Measurements from ENCODE around the gene RAP2A.

RAP2A gene

DNA sequence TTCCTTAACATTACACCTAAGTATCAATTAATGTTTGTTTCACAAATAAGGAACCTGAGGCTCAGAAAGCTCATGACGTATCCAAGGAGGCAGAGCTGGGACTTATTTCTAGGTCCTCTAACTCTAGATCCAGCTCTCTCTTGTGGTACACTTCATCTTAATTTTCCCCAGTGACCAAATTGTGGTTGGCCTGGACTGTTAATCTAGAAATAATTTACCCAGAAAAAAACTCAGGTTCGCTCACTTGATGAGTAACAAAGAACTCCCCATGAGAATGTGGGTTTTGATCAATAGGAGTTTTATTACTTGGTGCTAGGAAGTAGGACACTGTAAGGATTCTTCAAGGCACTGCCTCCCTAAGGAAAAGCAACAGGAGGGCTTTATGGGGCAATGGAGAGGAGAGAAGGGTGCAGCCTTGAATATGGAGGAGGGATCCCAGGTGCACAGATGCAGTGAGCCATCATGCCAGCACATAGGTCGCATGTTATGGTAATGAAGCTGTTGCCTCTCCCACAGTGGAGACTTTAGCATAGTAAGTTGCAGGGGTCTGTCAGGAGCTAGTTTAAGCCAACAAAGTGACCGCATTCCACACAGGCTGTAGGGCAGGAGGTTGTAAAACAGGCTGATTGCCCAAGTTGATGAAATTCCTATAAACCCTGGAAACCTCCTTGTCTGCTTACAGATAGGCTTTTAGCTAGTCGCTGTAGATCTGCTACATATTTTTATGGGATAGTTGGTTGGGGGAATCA, 14.7 kb downstream of the RAP2A start:
- no peak for DNase-seq (ENCODE audit: low spot score)

DNA sequence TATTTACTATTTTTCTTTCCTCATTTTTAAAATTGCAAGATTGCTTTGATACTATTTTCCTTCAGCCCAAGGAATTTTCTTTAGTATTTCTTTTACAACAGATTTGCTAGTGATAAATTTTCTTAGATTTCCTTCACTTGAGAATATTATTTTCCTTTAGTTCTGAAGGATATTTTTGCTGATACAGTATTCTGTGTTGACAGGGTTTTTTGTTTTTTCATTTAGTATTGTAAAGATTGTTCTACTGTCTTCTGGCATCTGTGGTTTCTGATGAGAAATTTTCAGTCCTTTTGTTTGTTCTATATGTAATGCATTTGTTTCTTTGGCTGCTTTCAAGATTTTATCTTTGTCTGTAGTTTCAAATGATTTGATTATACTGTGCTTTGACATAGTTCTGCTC, 20.7 kb downstream of the RAP2A start:
- no peak for DNase-seq (ENCODE audit: low spot score)

DNA sequence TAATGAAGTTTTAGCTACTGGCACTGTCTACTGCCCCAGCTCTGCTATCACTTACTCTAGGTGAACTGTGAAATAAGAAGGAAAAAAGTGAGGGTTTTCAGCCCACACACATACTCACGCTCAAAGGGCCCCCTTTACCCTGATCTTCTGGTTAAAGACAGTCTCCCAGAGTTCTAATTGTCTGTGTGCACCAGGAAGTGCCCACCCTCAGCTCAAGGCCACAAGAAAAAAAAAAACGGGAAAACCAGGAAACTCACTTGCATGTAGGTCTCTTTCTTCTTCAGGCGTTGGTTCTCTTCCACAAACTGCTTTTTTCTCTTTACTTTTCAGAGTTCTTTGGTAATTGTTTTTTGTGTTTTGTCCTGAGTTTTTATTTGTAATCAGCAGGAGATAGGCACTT, 22.1 kb downstream of the RAP2A start:
- no peak for DNase-seq (ENCODE audit: low spot score)

DNA sequence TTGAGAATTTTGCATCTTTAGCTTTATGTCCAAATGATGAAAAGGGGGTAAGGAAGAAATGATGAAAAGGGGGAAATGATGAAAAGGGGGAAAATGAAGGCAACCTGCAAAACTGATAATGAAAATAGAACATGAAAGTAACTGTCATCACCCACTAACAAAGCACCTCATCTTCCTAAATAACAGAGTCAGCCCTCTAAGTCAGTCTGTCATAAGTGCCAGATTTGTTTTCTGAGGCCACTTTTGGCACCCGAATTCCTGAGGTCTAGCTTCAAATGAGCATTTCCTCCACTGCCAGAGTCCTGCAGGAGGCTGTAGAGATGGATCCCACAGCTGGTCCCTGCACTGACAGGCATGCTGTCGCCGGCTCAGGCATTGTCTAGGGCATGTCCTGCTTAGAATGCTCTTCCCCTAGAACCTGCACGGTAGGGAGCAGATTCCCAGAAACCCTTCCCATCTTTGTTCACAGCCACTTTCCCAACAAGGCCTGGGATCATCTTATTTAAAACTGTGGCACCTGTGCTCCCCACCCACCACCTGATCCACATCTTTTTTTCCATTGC, 25.3 kb downstream of the RAP2A start:
- no peak for DNase-seq (ENCODE audit: low spot score)

DNA sequence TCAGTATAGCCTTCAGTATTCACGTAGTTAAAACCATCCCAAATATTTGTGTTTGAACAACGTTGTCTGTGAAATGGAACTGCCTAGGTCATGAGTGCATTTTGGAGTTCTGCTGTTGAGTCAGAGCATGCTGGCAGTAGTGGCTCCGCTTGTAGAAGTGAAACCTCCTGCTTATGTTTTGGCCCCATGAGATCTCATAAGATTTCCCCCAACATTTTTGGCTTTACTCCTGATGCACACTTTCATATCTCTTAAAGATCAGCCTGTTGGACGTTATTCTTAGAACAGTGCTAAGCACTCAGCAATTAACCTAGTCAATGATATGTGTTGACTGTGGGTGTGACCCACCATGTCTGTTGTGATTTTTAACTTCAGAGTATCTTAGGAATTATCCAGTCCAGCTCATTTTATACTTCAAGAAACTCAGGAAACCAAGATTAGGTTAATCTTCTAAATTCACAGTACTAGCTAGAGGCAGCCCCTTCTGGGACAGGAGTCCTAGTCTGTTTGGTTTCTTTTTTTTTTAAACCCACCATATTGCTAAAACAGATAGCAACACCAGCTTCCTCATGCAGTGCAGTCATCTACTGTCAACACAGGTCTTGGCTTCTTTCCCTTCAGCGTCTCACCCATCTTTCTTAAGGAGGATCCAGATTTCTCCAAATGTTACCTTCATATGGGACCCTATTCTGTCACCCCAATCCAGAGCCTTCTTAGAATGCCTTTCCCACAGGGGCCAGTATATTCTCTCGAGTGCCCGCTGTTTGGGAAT, 26.2 kb downstream of the RAP2A start:
- no peak for DNase-seq (ENCODE audit: low spot score)

DNA sequence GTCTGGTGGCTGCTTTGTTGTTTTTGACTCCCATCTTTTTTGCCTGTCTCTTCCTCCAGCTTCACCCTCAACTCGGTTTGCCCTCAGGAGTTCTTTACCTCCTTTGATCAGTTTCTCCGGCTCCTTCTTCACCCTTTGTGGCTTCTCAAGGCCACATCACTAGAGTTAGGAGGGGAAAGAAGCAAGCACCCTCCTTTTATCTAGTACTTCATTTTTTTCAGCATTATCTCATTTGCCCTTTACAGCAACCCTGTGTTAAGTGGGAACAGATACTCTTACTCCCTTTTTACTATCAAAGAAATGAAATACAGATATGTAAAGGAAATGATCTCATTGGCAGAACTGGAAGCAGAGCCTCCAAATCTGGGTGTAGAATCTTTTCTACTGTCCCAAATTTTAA, 26.9 kb downstream of the RAP2A start:
- no peak for DNase-seq (ENCODE audit: low spot score)

DNA sequence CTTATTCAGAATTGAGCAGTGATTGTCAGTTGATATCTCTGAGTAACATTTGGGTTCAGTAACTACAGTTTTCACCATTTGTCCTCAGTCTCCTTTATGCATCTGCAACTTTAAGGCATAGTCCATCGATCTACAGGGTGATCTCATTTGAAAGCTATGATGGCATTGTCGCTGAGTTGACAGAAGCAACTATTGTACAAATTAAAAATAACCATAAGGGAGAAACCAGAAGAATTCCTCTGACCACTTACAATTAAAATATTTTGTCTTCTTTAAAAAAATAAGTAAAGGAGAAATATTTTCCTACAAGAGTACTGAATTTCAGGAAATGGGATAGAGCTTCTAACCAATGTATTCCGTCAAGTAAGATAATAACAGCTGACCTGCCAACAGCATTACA, 30.6 kb downstream of the RAP2A start:
- no peak for DNase-seq (ENCODE audit: low spot score)

DNA sequence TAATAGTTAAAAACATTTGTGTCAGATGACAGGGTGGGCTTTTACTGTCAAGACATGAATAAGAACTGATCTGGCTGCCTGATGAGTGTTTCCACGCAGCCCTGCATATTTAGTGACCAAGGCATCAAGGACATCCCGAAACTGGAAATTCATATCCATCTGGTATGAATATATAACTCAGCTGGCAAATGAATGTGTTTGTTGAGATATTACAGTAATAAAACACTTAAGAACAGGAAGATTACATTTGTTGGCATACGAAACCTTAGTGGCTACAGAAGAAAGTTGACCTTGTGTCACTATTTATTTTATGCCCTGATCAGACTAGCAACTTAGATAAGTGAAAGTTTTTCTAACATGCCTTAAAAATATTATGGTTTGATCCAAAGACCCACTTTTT, 32.8 kb downstream of the RAP2A start:
- no peak for DNase-seq (ENCODE audit: low spot score)

DNA sequence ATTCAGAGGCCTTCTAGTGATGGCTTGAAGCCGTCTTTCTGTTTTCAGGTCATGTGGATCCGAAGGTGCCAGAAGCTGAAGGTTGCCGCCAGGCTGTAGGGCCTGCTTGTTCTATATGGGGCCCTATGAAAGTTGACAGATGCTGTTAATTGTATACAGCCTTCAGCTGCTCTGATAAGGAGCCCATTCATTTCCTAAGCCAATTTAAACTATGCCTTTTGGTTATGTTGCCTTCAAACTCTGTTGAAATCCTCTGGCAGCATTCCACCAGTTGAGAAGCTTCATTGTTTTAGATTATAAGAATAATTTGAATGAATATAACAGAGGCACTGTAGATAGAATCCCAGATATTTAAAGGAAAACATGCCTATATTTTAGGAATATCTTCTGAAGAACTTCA, 34.4 kb downstream of the RAP2A start:
- peak; percentile 86 for DNase-seq (ENCODE audit: low spot score)

DNA sequence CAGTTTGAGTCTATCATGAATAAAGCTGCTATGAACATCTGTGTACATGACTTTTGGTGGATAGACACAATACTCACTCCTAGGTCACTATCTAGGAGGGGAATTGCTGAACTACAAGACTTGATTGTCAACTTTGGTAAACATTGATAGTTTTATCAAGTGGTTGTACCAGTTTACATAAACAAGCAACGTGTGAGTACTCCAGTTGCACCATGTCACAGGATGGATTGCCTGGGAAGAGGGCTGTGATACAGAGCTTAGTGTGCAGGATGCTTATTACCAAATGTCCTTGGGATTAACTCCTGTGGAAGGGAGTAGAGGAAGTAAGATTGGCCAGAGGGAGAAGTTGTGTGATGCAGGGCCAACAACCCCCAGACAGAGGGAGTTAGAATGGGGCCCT, 37.7 kb downstream of the RAP2A start:
- no peak for DNase-seq (ENCODE audit: low spot score)

DNA sequence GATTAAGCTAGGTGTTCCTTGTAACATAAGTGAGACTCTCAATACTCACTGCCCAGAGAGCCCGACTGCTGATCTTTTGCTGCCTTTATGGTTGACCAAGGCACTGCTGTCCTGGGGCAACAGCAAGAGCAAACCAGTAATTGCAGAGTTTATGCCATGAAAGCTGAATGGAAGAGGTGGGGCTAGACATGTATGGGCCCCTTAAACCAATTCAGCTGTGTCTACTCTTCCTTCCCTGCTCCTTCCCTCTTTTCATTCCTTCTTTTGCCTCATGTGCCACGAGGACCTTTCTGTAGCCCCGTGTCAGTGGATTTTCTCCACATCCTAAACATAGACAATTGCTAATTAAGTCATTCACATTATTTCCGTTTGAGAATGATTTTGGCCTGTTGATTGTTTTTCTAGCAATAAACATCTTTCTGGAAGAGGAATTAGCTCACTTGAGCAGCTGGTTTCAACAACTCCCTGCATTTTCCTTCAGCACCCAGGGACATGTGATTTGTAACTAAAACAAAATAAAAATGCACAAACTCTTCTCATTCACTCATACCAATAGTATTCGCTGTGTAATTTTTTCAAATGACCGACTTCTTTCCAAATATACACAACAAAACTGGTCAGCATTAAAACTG, 40.5 kb downstream of the RAP2A start:
- no peak for DNase-seq (ENCODE audit: low spot score)

DNA sequence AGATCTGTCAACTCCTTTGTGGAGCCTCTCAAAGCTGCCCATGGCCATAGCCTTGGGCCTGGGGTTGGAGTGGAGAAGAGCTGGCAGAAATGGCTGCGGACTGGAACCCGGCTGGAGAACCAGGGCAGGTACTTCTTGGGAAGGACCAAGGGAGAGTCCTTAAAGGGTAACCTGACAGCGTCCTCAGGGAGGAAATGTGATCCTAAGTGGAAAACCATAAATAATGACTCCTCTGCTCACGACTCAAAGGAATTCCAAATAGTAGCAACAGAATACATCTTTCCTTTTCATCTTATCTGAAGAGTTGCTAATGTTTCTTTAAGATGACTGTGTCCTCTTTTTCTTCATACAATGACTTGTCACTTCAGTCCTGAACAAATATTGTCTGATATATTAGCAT, 41.0 kb downstream of the RAP2A start:
- DNase-seq (ENCODE audit: low spot score): no peak

DNA sequence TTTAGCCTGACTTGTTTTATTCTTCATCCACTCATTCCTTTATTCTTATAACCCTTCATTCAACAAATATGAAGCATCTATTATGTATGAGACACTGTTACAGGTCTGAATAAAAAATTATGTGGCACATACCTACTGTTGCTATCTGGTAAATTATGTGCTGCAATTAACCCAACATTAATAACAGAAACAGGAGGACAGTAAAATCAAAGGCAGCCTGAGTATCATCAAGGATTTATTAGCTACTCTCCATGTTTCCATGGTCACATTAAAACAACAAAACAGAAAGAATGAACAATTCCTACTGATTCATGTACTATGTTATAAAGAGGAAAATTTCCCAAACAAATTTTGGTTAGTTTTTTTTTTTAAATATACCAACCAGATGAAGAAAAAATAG, 43.9 kb downstream of the RAP2A start:
- DNase-seq (ENCODE audit: low spot score): no peak

DNA sequence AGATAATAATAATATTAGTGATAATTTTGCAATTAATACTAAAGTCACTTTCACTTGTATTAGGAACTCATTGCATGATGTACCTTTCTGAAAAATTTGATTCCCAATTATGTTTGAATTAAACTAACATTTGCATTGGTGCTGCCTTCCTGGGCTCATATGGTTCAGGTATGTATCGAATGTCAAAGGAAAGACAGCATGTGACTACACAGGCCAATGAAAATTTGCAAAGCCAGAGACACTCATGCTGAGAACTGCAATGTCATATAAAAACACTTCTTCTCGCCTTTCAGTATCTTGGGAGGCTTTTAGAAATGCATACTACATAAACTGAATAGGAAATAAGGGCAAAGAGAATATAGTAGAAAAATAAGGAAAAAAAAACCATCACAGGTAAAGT, 44.3 kb downstream of the RAP2A start:
- DNase-seq (ENCODE audit: low spot score): no peak

DNA sequence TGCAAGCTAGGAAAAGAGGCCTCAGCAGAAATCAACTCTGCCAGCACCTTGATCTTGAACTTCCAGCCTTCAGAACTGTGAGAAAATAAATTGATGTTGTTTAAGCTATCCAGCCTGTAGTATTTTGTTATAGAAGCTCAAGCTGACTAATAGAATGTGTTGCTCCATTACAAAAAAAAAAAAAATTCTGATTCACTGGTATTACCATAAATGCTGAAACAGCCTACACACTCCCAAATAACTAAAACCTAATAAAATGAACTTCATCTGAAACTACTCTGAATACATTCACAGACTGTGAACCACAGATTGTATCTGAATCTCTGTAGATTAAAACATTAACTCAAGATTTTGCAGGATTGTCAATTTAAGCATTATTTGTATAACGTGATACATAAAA, 49.5 kb downstream of the RAP2A start:
- DNase-seq (ENCODE audit: low spot score): no peak

DNA sequence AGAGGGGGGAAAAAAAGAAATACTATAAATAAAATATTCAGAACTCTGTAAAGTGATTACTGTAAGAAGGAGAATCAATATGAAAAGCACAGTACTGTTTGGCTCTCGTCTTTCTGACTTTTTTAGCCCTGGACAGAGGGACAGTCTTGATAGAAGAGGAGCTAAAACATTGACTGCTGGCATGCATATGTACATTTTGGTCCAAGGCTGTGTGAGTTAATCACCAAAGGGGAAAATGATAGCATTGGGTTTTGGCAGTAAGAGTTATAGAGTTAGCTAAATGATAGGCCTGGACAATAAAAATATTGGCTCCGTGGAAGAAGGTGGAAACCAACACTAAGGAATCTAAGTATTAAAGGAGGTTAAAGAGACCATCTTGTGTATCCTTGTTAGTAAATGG, 50.3 kb downstream of the RAP2A start:
- no peak for DNase-seq (ENCODE audit: low spot score)

DNA sequence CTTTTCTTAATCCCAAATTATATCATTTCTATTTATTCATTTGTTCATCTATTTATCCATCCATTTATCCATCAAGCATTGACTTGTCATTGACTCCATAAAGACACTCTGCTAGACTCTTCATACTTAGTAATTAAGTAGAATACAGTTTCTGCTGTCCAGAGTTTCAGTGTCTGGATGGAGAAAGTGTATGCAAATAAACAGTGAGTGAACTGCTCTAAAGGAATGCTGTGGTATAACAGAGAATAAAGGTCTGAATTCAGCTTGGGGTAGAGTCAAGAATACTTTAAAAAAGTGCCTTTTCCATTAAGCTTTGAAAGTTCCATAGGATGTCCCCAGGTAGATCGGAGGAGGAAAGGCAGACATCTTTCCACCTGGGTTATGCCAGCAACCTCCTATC, 51.4 kb downstream of the RAP2A start:
- DNase-seq (ENCODE audit: low spot score): no peak

DNA sequence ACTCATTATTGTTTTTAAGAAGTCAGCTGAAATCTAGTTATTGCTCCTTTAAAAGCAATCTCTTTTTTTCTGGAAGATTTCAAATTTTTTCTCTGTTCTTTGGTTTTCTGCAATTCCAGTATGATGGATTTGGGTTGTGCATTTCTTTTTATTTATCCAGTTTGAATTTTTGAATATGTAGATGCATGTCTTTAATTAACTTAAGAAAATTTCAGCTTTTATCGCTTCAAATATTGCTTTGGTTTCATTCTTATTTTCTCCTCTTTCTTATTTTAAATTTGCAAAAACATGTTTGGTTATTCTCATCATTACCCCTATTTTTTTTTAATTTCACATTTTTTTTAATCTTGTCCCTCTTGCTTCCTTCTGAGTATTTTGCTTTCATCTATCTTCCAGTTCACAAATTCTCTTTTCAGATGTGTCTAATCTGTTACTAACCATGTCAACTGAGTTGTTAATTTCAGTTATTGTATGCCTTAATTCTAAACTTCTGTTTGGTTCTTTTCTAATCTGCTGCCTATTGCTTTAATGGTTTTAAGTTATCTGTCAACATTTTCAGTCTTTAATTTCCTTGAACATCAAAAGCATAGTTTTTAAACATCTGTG, 56.8 kb downstream of the RAP2A start:
- DNase-seq (ENCODE audit: low spot score): no peak

DNA sequence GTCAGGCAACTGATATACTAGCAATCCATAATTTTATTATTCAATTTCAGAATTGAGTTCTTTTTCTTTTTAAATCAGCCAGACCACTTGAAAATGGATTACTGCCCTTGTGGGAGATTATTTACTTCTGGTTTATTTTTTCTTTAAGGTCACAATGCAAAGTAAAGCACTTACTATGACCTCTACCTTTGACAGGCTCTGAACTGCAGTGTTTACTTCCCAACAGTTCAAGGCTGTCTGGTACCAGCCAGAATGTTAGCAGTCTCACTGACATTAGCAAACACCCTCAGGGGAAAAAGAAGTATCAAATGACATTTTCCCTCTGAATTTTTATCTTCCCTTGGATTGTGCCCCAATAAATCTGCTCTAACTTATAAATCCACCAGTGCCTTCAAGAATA, 57.5 kb downstream of the RAP2A start:
- DNase-seq (ENCODE audit: low spot score): no peak

DNA sequence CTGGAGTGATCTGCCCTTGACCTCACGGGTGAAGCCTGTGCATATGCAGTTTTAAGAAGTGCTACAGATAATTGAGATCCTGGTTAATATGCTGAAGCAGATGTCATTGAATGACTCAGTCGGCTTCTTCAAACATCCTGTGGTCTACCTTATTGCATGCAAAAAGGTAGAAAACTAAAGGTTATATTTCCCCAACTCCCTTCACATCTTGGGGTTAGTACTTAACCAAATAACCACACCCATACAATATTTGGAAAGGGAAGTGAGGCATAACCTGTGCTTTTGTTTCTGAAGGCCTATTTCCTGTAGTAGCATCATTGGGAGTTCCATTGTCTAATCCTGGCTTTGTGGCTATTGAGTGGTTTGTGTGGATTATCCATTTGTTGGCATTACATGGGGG, 58.3 kb downstream of the RAP2A start:
- DNase-seq (ENCODE audit: low spot score): no peak

DNA sequence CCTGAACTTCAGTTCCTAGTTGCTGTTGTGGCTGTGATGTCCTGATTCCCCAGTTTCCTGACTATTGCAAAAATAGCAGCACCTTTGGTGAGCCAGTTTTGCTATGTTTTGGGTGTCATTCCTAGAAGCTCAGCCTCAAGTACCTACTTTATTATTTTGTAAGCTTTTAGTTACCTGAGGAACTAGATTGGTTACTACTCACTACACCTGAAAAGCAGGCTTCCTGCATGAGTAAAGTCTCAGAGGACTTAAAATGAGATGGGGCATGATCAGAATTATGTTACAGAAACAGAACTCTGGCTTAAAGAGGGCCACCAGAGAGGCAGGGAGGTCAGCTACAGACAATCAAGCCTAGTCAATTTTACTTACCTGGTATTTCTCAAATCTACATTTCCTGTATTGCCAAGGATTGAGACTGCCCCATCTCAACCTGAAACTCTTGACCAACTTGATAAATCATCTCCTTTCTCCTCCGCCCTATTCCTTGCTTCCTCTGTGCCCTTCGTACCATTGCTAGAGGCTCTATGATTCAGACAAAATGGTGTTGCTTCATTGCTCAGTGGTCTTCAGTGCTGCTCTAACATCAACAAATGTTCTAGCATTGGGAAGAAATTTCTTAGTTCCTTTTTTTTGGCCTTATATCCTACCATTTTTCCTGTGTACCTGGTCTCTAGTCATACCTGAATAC, 58.9 kb downstream of the RAP2A start:
- no peak for DNase-seq (ENCODE audit: low spot score)

DNA sequence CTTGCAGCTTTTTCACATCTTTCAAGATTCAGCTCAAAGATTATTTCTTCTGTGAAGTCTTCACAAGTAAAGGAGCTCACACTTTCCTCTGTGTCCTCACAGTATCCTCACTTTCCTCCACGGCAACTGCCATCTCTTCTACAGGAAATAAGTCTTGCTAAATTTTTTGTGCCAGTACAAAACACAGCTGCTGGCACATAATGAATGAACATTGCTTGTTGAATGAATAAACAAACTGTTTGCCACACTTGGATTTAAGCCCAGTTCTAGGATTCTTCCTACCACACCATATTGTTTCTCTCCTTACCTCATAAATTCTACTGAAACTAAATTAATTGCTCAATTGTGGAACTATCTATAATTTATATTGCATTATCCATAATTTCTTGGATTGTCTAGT, 59.5 kb downstream of the RAP2A start:
- DNase-seq (ENCODE audit: low spot score): no peak

Measured in COLO829 (cell line).